Activated naive CD4-positive, alpha-beta T cell treated with anti-CD3 and anti-CD28 coated beads, Interleukin-2, amount 50 U/mL, for 16 hours (primary cell): ENCODE results near the gene IGFALS.
"Not testable (repeated sequence)": the region's sequence is repeated elsewhere in the genome, so short reads cannot be mapped to it uniquely, and the experiment has no call there.

Experiments
- DNase-seq: peaks from one replicate; pipeline ENCODE4 v3.0.0-alpha.2; 2020

Gene IGFALS

DNA sequence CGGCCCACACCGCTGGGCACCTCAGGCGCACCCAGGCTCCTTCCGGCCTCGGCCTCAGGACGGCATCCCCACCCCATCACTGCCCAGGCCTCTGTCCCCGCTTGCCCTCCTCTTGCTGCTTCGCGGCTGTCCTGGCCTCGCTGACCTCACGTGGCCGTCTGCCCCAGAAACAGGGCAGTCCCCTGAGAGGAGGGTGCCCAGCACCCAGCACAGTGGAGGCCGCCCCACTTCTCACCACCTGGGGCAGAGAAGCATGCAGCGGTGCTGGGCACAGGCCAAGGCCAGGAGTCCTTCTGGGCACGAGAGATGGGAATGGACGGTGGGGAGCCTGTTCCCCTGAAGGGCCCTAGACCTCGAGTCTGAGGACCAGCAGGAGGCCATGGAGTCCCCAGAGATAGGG is 24.2 kb upstream of the IGFALS start:
- DNase-seq: no peak

DNA sequence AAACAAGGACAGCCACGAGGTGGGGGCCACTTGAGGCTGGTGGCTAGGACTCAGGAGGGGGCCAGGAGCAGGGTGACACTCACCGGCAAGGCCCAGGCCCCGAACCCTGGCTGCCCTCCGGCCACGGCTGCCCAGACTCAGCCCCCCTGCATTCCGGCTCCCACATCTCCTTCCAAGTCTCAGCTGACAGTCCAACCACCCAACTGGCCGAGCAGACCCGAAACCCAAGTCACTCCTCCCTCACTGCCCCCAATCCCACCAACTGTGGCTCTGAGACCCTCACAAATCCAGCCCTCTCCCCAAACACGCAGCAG is 23.7 kb upstream of the IGFALS start:
- no peak for DNase-seq

DNA sequence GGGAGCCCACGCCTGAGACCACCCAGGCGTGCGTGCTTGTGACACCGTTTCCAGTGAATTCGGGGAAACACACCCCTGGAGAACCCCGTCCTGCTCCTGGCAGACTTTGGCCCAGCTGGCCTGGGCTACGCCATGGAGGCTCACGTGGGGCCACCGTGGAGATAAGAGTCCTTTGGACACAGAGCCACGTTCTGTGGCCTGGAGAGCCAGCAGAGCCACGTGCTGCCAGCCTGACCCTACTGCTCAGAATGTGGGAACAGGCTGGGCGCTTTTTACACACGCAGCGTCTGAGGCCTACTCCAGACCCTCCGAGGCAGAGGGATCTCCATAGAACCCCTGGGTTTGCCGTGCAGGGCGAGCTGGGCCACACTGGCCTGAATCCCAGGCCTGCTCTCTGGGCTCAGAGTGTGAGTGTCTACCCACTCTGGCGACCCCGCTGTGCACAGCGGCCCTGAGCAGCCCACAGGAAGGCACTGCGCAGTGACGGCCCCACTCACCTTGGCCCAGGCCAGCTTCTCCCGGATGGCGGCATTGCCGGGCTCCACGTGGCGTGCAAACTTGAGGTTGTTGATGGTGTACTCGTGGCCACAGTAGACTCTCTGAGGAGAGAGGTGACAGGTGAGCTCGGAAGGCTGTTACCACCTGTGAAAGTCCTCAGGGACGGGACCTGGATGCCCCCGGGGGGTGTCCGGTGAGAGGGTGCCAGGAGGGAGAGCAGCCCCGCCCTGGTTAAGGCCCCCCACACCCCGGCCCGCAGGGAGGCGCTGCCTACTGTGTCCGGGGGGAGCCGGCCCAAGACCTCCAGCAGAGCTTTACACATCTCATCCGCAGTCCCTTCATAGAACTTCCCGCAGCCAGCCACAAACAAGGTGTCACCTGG is 23.1 kb upstream of the IGFALS start:
- no peak for DNase-seq

DNA sequence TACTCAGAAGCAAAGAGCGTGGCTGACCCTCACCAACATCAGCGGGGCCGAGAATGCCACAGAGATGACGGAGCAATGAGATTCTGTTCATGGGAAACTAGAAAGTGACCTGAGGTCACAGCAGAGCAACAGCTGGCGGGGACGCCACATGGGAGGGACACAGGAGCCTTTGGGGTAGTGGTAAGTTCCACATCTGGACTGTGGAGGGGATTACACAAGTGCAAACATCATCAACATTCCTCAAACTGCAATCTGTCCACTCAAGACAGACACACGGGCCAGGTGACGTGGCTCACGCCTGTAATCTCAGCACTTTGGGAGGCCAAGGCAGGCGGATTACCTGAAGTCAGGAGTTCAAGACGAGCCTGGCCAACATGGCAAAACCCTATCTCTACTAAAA is 22.0 kb upstream of the IGFALS start:
- DNase-seq: no peak

DNA sequence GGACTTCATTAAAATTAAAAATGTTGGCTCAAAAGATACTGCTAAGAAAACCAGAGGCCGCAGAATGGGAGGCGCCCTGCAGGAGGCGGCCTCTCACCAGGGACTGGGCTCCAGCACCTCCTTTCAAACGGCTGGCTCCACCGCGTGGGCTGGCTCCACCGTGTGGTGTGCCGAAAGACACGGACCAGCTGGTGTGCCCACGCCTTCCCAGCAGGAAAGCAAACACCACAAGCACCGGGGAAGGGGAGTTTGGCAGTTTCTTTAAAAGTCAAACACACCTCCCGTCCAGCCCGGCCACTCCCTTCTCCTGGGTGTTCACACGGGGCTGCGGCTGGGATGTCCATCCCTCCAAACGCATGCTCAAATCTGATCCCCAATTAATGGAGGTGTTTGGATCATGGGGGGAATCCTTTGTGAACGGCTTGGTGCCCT is 19.2 kb upstream of the IGFALS start:
- DNase-seq: peak; percentile 59

DNA sequence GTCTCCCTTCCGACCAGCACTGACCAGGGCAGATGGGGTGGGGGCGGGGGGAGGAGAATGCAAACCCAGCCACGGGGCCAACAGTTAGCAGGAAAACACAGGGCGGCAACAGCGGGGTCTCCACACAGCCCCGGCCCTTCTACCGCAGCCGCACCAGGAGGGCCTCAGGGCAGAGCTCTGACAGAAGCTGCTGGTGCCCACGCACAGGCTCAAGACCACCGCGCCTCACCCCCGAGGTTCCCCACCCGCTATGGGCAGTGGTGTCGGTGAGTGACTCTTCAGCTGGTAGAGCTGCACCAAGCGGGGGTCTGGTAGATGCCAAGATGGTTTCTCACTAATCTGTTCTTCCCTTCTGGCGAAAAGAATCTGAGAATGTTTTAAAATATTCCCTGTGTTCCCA is 17.0 kb upstream of the IGFALS start:
- no peak for DNase-seq

DNA sequence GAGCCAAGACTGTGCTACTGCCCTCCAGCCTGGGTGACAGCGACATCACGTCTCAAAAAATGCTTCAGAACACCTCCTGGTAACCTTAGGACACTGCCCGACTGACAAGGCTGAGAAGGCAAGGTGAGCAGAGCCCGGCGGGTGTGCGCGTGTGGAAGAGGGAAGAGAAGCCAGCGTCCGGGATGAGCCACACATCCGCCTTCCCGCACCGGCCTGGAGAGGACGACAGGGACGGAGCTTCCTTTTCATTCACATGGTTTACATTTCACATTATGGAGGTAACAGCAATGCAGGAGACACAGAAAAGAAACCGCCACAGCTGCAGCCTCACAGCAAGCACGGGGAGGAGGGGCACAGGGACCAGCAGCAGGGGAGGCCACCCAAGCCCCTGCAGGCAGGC is 16.6 kb upstream of the IGFALS start:
- DNase-seq: no peak

DNA sequence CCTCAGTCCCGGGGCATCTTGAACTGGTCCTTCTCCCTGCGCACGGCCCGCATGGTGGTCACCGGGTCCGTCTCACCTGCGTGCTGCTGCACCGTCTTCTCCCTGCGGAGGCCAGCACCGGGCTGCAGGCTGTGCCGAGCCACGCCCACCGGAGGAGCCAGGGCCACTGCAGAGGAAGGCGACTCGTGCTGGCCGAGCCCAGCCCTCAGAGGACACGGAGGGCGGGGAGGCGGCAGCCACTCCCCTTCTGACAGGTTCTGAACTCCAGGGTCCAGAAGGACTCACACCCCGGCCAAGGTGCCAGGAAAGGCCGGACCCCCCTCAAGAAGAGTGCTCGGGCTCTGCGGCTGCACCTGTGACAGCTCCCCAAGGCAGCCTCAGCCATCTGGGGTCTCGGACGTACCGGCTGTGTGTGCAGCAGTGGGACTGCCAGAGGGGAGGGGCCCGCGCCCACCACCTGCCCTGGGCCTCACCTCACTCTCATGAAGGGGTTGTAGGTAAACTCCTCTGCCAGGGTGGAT is 15.8 kb upstream of the IGFALS start:
- no peak for DNase-seq

DNA sequence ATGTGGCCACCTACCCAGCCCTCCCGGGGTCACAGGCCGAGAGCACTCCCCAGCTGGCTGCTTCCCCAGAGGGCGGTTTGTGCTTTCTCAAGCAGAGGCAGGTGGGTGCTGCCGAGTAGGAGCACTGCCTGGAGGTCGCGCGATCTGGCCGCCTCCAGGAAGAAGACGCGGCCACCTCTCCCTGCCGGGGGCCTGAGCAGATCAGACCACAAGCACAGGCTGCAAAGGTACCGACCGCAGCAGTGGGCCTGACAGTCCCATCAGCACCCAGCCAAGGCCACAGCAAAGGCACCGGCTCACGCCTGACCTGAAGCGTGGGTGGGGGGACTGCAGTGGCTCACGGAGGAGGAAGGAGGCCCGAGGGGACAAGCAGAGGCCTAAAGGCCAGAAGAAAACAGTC is 15.2 kb upstream of the IGFALS start:
- DNase-seq: no peak

DNA sequence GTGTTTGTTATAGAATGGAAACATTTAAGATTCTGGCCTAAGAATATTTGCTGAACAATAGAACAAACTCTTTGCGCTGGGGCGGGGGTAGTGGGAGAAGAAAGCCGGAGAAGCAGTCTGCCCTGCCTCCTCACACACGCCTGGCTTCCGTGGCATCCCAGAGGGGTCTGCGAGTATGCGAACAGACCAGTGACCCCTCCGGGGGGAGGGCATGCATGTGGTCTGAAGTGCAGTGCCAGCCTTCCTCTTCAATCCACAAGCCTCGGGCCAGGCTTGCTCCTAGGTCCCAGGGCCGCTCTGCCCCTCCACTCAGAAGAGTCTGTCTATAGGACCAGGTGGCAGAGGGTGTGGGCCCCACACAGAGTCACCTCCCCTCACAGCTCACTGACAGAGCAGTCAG is 14.1 kb upstream of the IGFALS start:
- DNase-seq: no peak

DNA sequence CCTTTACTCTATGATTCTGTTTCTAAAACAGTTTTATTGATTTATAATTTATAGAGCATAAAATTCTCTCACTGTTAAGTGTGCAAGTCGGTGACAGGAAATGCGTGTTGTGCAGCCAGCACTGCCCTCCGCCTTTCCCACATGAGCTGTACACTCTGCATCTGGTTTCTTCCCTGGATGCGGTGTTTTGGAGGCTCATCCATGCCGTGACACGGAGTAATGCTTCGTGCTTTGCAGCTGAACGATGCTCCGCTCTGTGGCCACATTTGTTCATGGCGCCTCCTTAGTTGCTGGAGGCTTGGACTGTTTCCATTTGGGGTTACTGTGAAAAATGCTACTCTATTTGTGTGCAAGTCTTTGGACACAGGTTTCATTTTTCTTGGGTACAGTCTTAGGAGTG is 7.2 kb upstream of the IGFALS start:
- DNase-seq: no peak

DNA sequence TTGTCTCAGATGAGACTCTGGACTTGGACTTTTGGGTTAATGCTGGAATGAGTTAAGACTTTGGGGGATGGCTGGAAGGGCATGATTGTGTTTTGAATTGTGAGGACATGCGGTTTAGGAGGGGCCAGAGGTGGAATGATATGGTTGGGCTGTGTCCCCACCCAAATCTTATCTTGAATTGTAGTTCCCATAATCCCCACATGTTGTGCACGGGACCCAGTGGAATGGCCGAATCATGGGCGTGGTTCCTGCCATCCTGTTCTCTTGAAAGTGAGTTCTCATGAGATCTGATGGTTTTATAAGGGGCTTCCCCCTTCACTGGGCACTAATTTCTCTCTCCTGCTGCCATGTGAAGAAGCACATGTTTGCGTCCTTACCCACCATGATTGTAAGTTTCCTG is 5.8 kb upstream of the IGFALS start:
- not testable (repeated sequence) for DNase-seq

DNA sequence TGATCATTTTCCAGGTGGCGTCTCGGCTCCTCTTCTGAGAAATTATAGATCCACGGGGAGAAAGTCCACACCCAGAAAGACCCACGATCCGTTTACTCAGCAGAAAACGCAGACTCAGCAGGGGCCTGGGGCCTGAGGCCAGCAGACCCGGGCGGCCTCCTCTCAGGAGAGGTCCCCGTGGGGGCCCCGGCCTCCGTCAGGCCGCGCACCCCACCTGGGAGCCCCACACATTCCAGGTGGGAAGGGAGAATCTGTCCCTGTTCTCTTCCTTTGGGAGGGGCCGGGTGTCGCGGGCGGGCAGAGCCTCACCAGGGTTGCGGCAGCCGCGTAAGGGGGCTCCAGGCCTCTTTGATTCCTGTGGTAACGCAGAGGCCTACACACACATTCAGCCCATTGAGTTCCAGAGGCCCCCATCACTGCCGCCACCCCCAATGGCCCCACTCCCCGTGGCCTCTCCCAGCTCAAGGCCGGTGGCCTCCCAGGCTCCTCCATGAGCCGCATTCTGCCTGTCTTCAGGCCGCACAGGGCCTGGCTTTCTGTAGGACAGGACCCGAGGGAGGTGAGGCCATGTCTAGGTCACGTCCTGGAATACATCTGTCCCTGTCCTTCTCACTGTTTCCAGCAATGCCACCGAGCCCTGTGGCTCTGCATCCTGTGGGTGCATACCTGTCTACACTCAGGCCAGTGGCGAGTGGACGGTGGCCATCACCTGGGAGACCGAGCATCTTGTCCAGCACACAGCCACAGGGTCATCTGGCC is 1.6 kb upstream of the IGFALS start:
- DNase-seq: no peak

DNA sequence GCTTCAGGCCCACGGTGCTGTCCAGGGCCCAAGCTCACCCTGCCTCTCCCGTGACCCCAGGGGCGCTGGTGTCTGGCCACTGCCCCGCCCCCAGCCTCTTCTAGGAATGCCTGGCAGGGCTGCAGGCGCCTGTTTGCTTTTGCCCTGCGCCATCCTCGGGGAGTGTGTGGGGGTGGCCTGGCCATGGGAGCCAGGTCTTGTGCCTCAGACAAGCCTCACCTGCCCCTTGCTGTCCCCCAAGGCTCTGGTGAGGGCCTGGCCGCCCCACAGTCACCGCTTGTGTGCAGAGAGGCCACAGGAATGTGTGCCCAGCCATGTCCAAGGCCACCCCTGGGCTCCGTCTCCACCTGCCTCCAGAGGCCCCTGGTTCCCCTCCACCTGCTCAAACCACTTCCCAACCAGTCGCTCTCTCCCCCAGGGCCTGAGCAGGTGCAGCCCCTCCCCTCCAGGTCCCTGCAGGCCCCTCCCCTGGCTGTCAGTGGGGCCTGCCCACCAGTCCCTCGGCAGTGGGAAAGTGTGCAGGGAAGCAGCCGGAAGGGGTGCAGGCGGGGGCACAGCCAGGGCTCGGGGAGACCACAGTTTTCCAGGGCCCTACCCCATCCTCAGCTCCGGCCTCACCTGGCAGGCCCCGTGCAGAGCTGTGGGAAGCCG is 841 bp upstream of the IGFALS start:
- DNase-seq: peak; percentile 9

DNA sequence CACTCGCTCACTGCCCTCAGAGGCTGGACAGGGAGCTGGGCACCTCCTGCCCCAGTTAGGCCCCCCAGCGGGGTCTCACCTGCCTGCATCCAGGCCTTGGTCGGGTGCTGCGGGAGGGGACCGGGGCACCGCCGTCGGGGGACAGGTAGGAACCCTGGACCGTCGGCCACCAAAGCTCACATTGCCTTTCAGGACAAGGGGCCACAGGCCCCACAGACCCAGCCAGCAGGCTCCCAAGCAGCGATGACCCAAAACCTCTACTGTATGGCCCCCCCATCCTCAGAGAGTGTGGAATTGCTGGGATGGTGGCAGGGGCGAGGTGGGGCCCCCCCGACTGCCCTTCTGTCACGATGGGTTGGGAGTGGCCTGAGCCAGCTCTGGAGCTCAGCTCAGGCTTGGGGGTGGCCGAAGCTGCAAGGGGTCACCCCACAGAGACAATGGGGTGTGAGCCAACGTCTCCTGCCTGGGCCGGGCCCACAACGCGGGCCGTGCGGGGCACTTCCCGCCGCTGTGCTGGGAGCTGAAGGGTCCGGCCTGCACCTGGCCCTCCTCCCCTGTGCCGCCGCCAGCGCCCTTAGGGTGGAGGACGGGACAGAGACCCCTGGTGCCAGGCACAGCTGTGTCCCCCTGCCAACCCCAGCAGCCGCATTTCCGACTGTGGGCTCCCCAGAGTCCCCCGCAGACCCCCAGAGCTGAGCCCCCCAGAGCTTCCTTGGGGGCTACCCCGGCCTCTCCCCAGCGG is 498 bp downstream of the IGFALS start:
- no peak for DNase-seq

DNA sequence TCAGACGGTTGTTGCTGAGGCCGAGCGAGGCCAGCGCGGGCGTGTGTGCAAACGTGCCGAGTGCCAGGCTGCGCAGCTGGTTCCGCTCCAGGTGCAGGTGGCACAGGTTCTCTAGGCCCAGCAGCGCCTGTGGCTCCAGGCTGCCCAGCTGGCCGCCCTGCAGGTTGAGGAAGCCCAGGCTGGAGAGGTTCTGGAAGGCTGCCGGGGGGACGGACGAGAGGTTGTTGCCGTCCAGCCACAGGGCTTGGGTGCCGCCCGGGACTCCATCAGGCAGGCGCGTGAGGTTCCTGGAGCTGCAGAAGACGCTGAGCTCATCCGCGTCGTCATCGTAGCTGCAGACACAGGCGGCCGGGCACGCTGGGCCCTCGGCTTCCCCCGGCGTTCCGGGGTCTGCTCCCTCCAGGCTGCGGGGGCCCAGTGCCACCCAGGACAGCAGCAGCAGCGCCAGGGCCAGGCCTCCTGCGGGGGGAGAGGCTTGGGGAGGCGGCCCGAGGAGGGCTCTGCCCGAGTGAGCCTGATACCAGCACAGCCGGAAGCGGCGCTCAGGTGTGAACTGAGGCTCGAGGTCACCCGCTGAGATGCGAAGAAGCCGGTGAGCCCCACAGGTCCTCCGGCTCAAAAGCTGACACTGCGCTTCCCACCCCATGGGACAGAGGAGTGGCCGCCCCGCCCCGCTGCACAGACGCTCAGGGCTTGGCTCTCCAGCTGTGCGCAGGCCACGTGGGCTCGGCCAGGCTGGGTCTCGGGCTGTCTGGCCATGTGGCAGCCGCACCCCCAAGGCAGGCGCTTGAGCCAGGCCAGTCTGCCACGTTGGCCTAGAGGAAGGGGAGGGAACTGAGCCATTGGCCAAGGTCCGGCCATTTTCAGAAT is 1.3 kb downstream of the IGFALS start:
- DNase-seq: peak; percentile 9

DNA sequence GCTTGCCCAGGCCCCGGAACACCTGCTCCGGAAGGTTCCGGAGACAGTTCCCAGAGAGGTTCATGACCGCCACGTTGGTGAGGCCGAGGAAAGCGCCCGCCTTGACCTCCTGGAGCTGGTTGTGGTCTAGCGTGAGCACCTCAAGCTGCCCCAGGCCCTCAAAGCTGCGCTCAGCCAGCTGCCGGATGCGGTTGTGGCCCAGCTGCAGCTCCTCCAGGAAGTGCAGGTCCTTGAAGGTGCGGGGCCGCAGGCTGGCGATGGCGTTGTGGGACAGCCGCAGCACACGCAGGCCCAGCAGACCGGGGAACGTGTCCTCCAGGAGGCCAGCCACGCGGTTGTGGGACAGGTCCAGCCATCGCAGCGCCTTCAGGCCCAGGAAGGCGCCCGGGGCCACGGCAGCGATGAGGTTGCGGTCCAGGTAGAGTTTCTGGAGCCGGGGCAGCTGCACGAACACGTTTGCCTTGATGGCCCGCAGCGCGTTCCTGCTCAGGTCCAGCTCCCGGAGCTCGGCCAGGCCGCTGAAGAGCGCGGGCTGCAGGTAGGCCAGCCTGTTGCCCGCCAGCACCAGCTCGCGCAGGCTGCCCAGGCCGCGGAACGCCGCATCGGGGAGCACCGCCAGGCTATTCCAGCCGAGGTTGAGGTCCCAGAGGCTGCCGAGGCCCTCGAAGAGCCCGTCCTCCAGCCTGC is 2.1 kb downstream of the IGFALS start:
- peak; percentile 9 for DNase-seq

DNA sequence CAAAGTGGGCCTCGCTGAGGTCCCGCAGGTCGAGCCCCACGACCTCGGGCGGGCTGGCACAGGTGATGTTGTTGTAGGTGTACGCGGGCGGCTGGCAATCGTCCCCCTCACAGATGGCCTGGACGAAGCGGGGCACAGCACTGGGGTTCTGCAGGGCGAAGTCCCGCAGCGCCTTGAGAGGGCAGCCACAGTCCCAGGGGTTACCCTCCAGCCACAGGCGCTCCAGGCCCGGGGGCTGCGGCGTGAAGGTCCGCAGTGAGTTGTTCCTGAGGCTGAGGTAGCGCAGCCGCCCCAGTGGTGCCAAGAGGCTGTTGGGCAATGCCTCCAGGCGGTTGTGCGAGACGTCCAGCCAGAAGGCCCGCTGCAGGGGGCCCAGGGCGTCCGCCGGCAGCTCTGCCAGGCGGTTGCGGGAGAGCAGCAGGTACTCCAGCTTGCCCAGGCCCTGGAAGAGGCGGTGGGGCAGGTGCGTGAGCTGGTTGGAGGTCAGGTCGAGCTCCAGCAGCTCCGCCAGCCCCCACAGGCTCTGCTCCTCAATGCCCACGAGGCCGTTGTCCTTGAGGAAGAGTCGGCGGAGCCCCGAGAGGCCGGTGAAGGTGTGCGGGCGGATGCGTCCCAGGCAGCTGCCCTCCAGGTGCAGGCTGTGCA is 2.8 kb downstream of the IGFALS start:
- no peak for DNase-seq

DNA sequence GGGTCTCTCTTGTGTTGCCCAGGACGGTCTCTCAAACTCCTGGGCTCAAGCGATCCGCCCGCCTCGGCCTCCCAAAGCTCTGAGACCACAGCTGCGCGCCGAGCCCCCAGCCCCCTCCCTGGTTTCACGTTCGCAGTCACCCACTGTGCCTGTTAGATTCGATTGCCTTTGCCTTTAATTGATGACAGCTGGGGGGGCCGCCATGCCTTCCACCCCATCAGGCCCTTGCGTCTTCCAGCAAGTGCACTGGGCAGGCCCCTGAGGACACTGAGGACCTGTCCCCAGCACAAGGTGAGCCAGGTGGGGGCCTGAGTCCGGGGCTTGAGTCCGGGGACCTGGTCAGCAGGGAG is 3.3 kb downstream of the IGFALS start:
- DNase-seq: no peak

DNA sequence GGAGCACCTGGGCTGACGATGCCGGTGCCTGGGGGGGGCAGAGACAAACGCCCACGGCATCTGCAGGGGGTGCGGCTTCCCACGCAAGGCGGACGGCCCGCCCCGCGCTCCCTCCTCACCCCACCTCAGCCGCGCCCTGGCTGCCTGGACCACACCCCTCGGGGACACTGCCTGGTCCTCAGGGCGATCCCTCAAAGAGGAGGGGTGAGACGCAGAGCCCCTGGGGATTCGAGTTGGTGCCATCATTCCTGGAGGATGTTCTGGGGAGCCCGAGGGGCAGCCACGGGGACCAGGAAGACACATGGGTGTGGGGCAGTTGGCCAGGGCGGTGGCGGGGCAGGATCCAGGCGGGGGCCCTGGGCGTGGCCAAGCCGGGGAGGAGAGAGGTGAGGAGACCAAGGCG is 3.9 kb downstream of the IGFALS start:
- DNase-seq: no peak

DNA sequence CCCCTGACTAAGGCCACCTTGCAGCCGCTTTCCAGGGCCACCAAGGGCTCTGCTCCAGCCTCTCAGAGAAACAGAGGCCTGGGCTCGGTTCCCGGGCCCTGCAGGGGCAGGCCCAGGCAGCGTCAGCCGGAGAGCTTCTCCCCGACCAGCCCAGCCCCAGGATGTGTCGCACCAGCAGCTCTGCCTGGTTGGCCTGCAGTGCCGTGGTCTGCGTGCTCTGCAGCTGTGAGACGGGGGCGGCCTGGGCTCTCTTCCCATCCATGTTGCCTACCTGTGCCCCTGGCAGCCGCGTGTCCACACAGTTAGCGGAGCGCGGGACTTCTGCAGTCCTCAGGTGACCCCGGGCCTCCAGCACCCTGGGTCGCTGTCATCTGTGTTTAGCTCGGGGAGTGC is 4.8 kb downstream of the IGFALS start:
- no peak for DNase-seq
